Measurements from ENCODE around the gene HMGCL.
"Not testable (repeated sequence)": the region's sequence is repeated elsewhere in the genome, so short reads cannot be mapped to it uniquely, and the experiment has no call there.

DNA sequence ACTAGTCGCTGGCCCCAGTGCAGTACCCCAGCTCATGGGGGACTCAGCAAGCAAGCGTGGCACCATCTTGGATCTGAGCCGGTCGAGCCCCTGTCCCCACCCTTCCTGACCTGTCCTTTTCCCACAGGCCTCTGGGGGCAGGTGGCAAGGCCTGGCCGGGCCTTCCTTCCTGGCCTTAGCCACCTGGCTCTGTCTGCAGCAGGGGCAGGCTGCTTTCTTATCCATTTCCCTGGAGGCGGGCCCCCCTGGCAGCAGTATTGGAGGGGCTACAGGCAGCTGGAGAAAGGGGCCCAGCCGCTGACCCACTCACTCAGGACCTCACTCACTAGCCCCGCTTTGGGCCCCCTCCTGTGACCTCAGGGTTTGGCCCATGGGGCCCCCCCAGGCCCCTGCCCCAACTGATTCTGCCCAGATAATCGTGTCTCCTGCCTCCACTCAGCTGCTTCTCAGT, 30.5 kb downstream of the HMGCL start:
- TF ChIP-seq, protein P1, sequence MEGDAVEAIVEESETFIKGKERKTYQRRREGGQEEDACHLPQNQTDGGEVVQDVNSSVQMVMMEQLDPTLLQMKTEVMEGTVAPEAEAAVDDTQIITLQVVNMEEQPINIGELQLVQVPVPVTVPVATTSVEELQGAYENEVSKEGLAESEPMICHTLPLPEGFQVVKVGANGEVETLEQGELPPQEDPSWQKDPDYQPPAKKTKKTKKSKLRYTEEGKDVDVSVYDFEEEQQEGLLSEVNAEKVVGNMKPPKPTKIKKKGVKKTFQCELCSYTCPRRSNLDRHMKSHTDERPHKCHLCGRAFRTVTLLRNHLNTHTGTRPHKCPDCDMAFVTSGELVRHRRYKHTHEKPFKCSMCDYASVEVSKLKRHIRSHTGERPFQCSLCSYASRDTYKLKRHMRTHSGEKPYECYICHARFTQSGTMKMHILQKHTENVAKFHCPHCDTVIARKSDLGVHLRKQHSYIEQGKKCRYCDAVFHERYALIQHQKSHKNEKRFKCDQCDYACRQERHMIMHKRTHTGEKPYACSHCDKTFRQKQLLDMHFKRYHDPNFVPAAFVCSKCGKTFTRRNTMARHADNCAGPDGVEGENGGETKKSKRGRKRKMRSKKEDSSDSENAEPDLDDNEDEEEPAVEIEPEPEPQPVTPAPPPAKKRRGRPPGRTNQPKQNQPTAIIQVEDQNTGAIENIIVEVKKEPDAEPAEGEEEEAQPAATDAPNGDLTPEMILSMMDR (IDR thresholded peaks at IDR 0.05), result not testable (repeated sequence)
- TF ChIP-seq TCF7L2 (IDR thresholded peaks at IDR 0.05; ENCODE audit: low read depth, low read length); SIN3A (IDR thresholded peaks at IDR 0.05; ENCODE audit: borderline replicate concordance, insufficient read depth, low read depth, low read length); POLR2AphosphoS5 (IDR thresholded peaks at IDR 0.05; ENCODE audit: low read depth, low read length): not testable (repeated sequence)
- TF ChIP-seq, protein P2, sequence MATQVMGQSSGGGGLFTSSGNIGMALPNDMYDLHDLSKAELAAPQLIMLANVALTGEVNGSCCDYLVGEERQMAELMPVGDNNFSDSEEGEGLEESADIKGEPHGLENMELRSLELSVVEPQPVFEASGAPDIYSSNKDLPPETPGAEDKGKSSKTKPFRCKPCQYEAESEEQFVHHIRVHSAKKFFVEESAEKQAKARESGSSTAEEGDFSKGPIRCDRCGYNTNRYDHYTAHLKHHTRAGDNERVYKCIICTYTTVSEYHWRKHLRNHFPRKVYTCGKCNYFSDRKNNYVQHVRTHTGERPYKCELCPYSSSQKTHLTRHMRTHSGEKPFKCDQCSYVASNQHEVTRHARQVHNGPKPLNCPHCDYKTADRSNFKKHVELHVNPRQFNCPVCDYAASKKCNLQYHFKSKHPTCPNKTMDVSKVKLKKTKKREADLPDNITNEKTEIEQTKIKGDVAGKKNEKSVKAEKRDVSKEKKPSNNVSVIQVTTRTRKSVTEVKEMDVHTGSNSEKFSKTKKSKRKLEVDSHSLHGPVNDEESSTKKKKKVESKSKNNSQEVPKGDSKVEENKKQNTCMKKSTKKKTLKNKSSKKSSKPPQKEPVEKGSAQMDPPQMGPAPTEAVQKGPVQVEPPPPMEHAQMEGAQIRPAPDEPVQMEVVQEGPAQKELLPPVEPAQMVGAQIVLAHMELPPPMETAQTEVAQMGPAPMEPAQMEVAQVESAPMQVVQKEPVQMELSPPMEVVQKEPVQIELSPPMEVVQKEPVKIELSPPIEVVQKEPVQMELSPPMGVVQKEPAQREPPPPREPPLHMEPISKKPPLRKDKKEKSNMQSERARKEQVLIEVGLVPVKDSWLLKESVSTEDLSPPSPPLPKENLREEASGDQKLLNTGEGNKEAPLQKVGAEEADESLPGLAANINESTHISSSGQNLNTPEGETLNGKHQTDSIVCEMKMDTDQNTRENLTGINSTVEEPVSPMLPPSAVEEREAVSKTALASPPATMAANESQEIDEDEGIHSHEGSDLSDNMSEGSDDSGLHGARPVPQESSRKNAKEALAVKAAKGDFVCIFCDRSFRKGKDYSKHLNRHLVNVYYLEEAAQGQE (IDR thresholded peaks at IDR 0.05; ENCODE audit: insufficient read depth in 1 of 2, low read depth in 2 of 2, low read length in 1 of 2), result not testable (repeated sequence)
